ENCODE data around the gene CASS4.

DNA sequence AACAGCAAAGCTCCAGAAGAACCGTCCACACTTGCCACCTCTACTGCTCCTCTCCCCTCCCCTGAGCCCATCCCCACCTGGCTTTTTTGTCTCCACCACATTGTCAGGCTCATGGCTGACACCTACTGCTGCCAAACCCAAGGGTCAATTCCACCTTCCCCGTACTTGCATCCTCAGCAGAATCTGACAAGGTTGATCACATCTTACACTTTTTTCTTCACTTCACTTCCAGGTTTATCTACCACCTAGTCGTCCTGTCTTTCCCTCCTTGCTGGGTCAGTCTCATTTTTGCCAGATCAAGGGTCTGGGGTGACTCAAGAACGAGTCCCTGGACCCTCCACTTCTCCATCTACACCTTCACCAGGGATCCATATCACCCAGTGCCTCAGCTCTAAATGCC lies 23.2 kb upstream of the CASS4 start:
- TF ChIP-seq, protein P1, sequence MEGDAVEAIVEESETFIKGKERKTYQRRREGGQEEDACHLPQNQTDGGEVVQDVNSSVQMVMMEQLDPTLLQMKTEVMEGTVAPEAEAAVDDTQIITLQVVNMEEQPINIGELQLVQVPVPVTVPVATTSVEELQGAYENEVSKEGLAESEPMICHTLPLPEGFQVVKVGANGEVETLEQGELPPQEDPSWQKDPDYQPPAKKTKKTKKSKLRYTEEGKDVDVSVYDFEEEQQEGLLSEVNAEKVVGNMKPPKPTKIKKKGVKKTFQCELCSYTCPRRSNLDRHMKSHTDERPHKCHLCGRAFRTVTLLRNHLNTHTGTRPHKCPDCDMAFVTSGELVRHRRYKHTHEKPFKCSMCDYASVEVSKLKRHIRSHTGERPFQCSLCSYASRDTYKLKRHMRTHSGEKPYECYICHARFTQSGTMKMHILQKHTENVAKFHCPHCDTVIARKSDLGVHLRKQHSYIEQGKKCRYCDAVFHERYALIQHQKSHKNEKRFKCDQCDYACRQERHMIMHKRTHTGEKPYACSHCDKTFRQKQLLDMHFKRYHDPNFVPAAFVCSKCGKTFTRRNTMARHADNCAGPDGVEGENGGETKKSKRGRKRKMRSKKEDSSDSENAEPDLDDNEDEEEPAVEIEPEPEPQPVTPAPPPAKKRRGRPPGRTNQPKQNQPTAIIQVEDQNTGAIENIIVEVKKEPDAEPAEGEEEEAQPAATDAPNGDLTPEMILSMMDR (conservative IDR thresholded peaks at IDR 0.05), result no peak
- no peak for TF ChIP-seq ZFX (IDR thresholded peaks at IDR 0.05)

Measured in C4-2B (cell line).